PFSK-1 (cell line): ENCODE measurements around the gene NRBP1.

Experiments used
- FOXP2 ChIP-seq: optimal IDR thresholded peaks from 2 replicates; pipeline ENCODE3; 2011; ENCODE audit warnings: borderline replicate concordance, control low read depth, inconsistent platforms; ENCODE audit not compliant: insufficient read depth; ENCODE audit errors: extremely low read length, extremely low read depth
- POLR2AphosphoS5 ChIP-seq: IDR thresholded peaks from 2 replicates; pipeline ENCODE4 v1.6.1; 2012; ENCODE audit warnings: low read depth, mild to moderate bottlenecking, control low read depth, low read length, moderate library complexity
- SIN3A ChIP-seq: IDR thresholded peaks from 2 replicates; pipeline ENCODE4 v1.6.1; 2012; ENCODE audit warnings: mild to moderate bottlenecking, low read length, moderate library complexity, borderline replicate concordance; ENCODE audit not compliant: insufficient read depth
- TAF1 ChIP-seq: IDR thresholded peaks from 2 replicates; pipeline ENCODE4 v1.6.1; 2012; ENCODE audit warnings: low read length, control low read depth, borderline replicate concordance; ENCODE audit not compliant: insufficient read depth
- TF ChIP-seq, protein P1 (sequence below), 2 experiments: IDR thresholded peaks; 2 replicates each; pipeline versions ENCODE4 v1.6.1 to v1.8.0; 2011 to 2012; ENCODE audit warnings: low read depth in 2 of 2, low read length in 2 of 2, control low read depth in 1 of 2, inconsistent platforms in 1 of 2, mild to moderate bottlenecking in 1 of 2, moderate library complexity in 1 of 2; ENCODE audit not compliant: insufficient read depth in 1 of 2

Gene NRBP1

DNA sequence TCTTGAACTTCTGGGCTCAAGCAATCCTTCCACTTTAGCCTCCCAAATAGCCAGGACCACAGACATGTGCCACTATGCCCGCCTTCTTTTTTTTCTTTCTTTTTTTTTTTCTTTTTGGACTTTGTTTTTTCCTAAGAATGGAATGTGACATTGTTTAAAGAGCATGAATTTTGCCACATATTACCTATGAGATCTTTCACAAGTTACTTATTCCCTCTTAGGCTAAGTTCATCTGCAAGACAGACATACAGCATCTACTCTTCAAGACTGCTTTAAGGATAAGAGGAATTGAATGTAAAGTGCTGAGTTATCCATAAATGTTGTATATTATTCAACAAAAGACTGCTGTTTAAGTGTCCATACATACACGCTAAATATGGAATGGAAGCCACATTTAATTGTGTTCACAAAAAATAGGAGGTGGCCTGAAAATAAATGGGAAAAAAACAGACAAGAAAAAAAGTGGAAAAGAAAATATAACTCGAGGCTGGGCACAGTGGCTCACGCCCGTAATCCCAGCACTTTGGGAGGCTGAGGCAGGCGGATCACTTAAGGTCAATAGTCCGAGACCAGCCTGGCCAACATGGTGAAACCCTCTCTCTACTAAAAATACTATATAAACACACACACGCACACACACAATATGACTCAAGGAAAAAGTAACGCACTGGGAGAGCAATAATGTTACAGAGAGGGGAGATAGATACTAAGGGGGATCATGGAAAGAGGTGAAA is 15.8 kb upstream of the NRBP1 start:
- TF ChIP-seq SIN3A (no peak), FOXP2 (no peak), TAF1 (no peak)
- TF ChIP-seq, protein P1, sequence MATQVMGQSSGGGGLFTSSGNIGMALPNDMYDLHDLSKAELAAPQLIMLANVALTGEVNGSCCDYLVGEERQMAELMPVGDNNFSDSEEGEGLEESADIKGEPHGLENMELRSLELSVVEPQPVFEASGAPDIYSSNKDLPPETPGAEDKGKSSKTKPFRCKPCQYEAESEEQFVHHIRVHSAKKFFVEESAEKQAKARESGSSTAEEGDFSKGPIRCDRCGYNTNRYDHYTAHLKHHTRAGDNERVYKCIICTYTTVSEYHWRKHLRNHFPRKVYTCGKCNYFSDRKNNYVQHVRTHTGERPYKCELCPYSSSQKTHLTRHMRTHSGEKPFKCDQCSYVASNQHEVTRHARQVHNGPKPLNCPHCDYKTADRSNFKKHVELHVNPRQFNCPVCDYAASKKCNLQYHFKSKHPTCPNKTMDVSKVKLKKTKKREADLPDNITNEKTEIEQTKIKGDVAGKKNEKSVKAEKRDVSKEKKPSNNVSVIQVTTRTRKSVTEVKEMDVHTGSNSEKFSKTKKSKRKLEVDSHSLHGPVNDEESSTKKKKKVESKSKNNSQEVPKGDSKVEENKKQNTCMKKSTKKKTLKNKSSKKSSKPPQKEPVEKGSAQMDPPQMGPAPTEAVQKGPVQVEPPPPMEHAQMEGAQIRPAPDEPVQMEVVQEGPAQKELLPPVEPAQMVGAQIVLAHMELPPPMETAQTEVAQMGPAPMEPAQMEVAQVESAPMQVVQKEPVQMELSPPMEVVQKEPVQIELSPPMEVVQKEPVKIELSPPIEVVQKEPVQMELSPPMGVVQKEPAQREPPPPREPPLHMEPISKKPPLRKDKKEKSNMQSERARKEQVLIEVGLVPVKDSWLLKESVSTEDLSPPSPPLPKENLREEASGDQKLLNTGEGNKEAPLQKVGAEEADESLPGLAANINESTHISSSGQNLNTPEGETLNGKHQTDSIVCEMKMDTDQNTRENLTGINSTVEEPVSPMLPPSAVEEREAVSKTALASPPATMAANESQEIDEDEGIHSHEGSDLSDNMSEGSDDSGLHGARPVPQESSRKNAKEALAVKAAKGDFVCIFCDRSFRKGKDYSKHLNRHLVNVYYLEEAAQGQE (IDR thresholded peaks at IDR 0.05; ENCODE audit: insufficient read depth in 1 of 2, low read depth in 2 of 2, low read length in 2 of 2), result no peak

DNA sequence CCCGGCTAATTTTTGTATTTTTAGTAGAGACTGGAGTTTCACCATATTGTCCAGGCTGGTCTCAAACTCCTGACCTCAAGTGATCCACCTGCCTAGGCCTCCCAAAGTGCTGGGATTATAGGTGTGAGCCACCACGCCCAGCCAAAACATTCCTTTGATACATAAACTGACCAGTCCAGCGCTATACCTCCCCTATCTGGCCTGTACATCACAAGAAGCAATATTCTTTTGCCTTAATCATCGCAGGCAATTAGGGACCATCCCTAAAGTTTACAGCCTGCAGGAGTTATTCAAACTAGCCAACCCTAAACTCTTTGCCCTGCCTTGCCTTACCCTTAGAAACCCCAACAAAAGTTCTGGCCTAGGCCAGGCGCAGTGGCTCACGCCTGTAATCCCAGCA is 12.3 kb upstream of the NRBP1 start:
- TF ChIP-seq TAF1, result no peak

DNA sequence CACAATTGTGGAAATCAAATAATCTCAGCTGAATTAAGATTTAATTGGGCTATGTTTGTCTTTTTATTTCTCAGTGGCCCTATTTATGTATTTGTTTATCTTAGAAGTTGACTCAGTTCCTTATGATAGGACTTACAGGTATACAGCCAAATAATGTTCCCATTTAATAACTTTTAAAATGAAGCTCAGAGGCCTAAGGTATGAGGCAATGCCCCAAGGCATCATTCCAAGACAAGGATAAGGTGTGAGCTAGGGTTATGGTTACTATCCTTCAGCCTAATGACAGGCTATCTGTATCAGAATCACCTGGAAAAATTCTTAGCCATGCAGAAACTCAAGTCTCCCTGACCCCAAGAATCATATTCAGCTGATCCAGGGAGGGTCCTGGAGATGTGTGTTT is 7.4 kb upstream of the NRBP1 start:
- TF ChIP-seq, protein P1 (IDR thresholded peaks at IDR 0.05; ENCODE audit: insufficient read depth in 1 of 2, low read depth in 2 of 2, low read length in 2 of 2), result no peak
- no peak for TF ChIP-seq POLR2AphosphoS5
- TF ChIP-seq SIN3A, result no peak
- TF ChIP-seq FOXP2, result no peak
- TF ChIP-seq TAF1, result no peak

DNA sequence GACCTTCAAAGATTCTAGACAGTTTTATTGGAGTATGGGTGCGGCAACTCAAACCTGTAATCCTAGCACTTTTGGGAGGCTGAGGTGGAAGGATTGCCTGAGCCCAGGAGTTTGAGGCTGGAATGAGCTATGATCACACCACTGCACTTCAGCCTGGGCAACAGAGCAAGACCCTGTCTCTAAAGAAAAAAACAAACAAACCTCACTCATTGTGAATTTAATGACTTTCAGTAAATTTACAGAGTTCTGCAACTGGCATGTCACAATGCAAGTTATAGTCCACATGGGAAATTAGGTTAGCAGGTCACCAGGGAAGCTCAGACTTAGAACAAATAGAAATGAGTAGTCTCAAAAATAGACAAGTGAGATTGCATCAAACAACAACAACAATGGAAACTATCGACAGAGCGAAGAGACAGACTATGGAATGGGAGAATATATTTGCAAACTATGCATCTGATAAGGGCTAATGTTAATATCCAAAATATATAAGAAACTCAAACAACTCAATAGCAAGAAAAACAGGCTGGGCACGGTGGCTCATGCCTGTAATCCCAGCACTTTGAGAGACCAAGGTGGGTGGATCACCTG is 6.7 kb upstream of the NRBP1 start:
- no peak for TF ChIP-seq SIN3A
- TF ChIP-seq POLR2AphosphoS5, result no peak
- no peak for TF ChIP-seq FOXP2
- no peak for TF ChIP-seq TAF1
- TF ChIP-seq, protein P1 (IDR thresholded peaks at IDR 0.05; ENCODE audit: insufficient read depth in 1 of 2, low read depth in 2 of 2, low read length in 2 of 2), result no peak

DNA sequence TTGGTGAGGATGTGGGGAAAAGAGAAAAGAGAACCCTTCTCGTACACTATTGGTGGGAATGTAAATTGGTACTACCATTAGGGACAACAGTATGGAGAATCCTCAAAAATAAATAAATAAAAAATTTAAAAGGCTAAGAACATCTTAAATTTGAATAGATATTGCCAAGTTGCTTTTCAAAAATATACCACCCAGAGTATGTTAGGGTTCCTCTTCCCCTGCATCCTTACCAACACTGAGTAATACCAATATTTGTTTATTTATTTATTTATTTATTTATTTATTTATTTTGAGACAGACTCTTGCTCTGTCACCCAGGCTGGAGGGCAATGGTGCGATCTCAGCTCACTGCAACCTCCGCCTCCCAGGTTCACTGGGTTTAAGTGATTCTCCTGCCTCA is 5.5 kb upstream of the NRBP1 start:
- TF ChIP-seq, protein P1 (IDR thresholded peaks at IDR 0.05; ENCODE audit: insufficient read depth in 1 of 2, low read depth in 2 of 2, low read length in 2 of 2), result no peak
- TF ChIP-seq TAF1 (no peak), SIN3A (no peak), POLR2AphosphoS5 (no peak), FOXP2 (no peak)
